K562 (cell line): Measurements from ENCODE around the gene ADAMTS14. TPM values are rescaled to one million over a fixed set of nuclear protein-coding genes. Genes with fewer than 3 reads are reported as not detected.

ENCODE experiments used
- AFF1 ChIP-seq, 2 experiments: fragments of 450-650 bp; IDR thresholded peaks; 2 replicates each; pipeline ENCODE4 v1.6.1; 2018; ENCODE audit warnings: mild to moderate bottlenecking in 2 of 2, low read depth in 1 of 2; ENCODE audit not compliant: partially characterized antibody in 2 of 2
- BDP1 ChIP-seq: IDR thresholded peaks from 3 replicates; pipeline ENCODE4 v1.6.1; 2011; ENCODE audit not compliant: insufficient read length, insufficient read depth
- DIDO1 ChIP-seq: fragments of 450-650 bp; IDR thresholded peaks from 2 replicates; pipeline ENCODE4 v1.6.1; 2016; ENCODE audit warnings: low read depth, missing biosample characterization, missing genetic modification characterization
- ETV5 ChIP-seq: sonication (generic); formaldehyde crosslinking; IDR thresholded peaks from 2 replicates; pipeline ENCODE4 v1.4.0; 2020; ENCODE audit warnings: low read depth, mild to moderate bottlenecking, missing genetic modification reagents
- EWSR1 ChIP-seq: fragments of 450-650 bp; IDR thresholded peaks from 2 replicates; pipeline ENCODE4 v1.6.1; 2018; ENCODE audit warnings: borderline replicate concordance, mild to moderate bottlenecking, low read depth, moderate library complexity; ENCODE audit not compliant: partially characterized antibody
- FOXK1 ChIP-seq: sonication (generic); formaldehyde crosslinking; IDR thresholded peaks from 2 replicates; pipeline ENCODE4 v1.8.0; 2022; ENCODE audit warnings: missing genetic modification reagents, mild to moderate bottlenecking, borderline replicate concordance
- MEF2D ChIP-seq: conservative IDR thresholded peaks from 2 replicates; pipeline ENCODE4 v1.6.1; 2016; ENCODE audit warnings: low read depth, missing genetic modification characterization, missing compliant biosample characterization
- NFE2 ChIP-seq: IDR thresholded peaks from 2 replicates; pipeline ENCODE4 v1.6.1; 2014; ENCODE audit warnings: antibody characterized with exemption, low read depth
- POLR2H ChIP-seq: IDR thresholded peaks from 2 replicates; pipeline ENCODE4 v1.6.1; 2016; ENCODE audit warnings: missing genetic modification characterization, low read depth, mild to moderate bottlenecking, control low read depth, missing compliant biosample characterization, moderate library complexity
- RAD51 ChIP-seq: fragments of 450-650 bp; IDR thresholded peaks from 2 replicates; pipeline ENCODE4 v1.7.1; 2016; ENCODE audit warnings: low read depth, mild to moderate bottlenecking, borderline replicate concordance
- RFX7 ChIP-seq: fragments of 250-450 bp; sonication (Bioruptor Pico); IDR thresholded peaks from 2 replicates; pipeline ENCODE4 v1.5.1; 2021; ENCODE audit warnings: mild to moderate bottlenecking
- SIRT6 ChIP-seq: IDR thresholded peaks from one replicate; pipeline ENCODE4 v1.6.1; 2012; ENCODE audit warnings: low read depth, mild to moderate bottlenecking, control low read depth, inconsistent platforms, low read length, moderate library complexity
- SMARCA5 ChIP-seq: fragments of 450-650 bp; IDR thresholded peaks from 2 replicates; pipeline ENCODE4 v1.6.1; 2016
- TCFL5 ChIP-seq: fragments of 250-450 bp; sonication (Bioruptor Pico); conservative IDR thresholded peaks from 2 replicates; pipeline ENCODE4 v1.6.1; 2021; ENCODE audit warnings: mild to moderate bottlenecking, moderate library complexity, matching md5 sums
- U2AF2 ChIP-seq: fragments of 200-400 bp; formaldehyde crosslinking; optimal IDR thresholded peaks from 2 replicates; pipeline ENCODE3; 2017; ENCODE audit warnings: low read depth, mild to moderate bottlenecking, low read length
- XRCC4 ChIP-seq: IDR thresholded peaks from one replicate; pipeline ENCODE4 v1.6.1; 2011; ENCODE audit not compliant: insufficient read depth, insufficient read length; ENCODE audit errors: extremely low read depth
- ZNF444 ChIP-seq: fragments of 250-450 bp; sonication (Bioruptor Pico); IDR thresholded peaks from 2 replicates; pipeline ENCODE4 v1.4.0; 2020; ENCODE audit warnings: mild to moderate bottlenecking, moderate library complexity
- ZNF507 ChIP-seq: conservative IDR thresholded peaks from 2 replicates; pipeline ENCODE4 v1.6.1; 2017; ENCODE audit warnings: missing genetic modification characterization, missing compliant biosample characterization
- polyA plus RNA-seq, 8 experiments: library from polyadenylated mRNA; depleted of rRNA in 4 of 8; stranded (reverse) in 5 of 8; unstranded in 3 of 8; fragments of >200 nt; fragmentation: Nextera tagmentation in 2 of 8; fragmentation: Illumina TruSeq in 1 of 8; extraction: Ambion mirVana in 2 of 8; extraction: Trizol in 1 of 8; gene quantifications; 2 replicates each; pipeline versions ENCODE4 v1.2.1 to v1.2.3, GENCODE V29; 2011 to 2014; ENCODE audit warnings: inconsistent platforms in 1 of 8, missing spikeins in 1 of 8
- total RNA-seq, 7 experiments: library from RNA; depleted of rRNA in 6 of 7; stranded (reverse); fragments of >200 nt in 6 of 7; fragmentation: Illumina TruSeq in 2 of 7; extraction: Trizol in 2 of 7; gene quantifications; 2 replicates each; pipeline versions ENCODE4 v1.2.1 to v1.2.3, GENCODE V29; 2011 to 2021; ENCODE audit warnings: low replicate concordance in 1 of 7
- TF ChIP-seq, protein P1 (sequence below): sonication (generic); formaldehyde crosslinking; IDR thresholded peaks from 2 replicates; pipeline ENCODE4 v1.9.0; 2022; ENCODE audit warnings: mild to moderate bottlenecking, missing genetic modification reagents
- TF ChIP-seq, protein P2 (sequence below): fragments of 250-450 bp; sonication (Bioruptor Pico); IDR thresholded peaks from 2 replicates; pipeline ENCODE4 v1.4.0; 2020; ENCODE audit warnings: mild to moderate bottlenecking
- TF ChIP-seq, protein P3 (sequence below): fragments of 450-650 bp; IDR thresholded peaks from one replicate; pipeline ENCODE4 v1.6.1; 2018; ENCODE audit warnings: mild to moderate bottlenecking, moderate library complexity; ENCODE audit not compliant: partially characterized antibody

Gene ADAMTS14
- total and polyA plus RNA-seq, 9 of the 15 experiments (the other 6 are each of a cell fraction or from before 2014, with no cell fraction given): 0.04 to 37.4 (median 15.9) TPM

DNA sequence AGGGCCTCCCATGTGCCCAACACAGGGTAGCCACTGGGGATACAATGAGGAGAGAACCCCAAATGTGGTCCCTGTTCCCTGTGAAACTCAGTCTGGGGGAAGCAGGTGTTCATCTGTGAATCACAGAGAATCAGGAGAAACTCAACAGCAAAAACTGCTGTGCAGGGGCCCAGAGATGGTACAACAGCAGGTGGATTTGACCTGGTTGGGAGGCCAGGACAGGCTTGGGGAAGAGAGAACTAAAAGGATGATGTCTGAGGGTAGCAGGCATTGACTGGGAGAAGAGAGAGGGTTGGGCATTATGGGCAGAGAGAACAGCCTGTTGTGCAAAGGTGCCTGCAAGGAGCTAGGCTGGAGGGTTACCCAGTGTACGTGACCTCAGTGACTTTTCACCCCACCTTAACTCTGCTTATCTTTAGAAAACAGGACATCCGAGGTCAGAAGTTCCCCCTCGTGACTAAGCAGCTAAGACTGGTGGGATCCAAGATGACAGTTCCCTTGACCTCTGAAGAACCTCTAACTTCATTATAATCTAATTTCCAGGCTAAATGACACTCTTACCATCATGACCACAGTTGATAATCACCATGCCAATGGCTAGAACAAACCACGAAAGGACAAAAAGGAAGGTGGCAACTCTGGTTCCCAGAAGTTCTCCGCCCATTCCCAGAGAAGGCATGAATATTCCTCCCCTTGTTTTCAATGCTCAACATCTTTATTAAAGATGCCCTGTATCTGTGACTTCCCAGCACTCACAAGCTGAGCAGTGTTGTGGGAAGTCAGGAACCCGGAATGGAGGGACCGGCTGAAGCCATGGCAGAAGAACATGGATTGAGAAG, 5.1 kb upstream of the ADAMTS14 start (continued):
- TF ChIP-seq POLR2H: peak; percentile 97
- TF ChIP-seq ETV5 (CRISPR knock-in tag): peak; percentile 97
- peak; percentile 58; the same call in 1 of the 2 replicates for TF ChIP-seq DIDO1 (tag)
- peak; percentile 96 for TF ChIP-seq NFE2
- TF ChIP-seq AFF1 (IDR thresholded peaks at IDR 0.05; ENCODE audit: low read depth in 1 of 2, partially characterized antibody in 2 of 2): peak; percentile 81 to 93
- TF ChIP-seq, protein P1, sequence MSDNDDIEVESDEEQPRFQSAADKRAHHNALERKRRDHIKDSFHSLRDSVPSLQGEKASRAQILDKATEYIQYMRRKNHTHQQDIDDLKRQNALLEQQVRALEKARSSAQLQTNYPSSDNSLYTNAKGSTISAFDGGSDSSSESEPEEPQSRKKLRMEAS (CRISPR knock-in tag): peak; percentile 73
- TF ChIP-seq U2AF2: no peak
- no peak for TF ChIP-seq SIRT6
- no peak for TF ChIP-seq BDP1
- TF ChIP-seq, protein P2, sequence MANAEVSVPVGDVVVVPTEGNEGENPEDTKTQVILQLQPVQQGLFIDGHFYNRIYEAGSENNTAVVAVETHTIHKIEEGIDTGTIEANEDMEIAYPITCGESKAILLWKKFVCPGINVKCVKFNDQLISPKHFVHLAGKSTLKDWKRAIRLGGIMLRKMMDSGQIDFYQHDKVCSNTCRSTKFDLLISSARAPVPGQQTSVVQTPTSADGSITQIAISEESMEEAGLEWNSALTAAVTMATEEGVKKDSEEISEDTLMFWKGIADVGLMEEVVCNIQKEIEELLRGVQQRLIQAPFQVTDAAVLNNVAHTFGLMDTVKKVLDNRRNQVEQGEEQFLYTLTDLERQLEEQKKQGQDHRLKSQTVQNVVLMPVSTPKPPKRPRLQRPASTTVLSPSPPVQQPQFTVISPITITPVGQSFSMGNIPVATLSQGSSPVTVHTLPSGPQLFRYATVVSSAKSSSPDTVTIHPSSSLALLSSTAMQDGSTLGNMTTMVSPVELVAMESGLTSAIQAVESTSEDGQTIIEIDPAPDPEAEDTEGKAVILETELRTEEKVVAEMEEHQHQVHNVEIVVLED: no peak
- TF ChIP-seq EWSR1: no peak
- no peak for TF ChIP-seq RFX7
- TF ChIP-seq, protein P3, sequence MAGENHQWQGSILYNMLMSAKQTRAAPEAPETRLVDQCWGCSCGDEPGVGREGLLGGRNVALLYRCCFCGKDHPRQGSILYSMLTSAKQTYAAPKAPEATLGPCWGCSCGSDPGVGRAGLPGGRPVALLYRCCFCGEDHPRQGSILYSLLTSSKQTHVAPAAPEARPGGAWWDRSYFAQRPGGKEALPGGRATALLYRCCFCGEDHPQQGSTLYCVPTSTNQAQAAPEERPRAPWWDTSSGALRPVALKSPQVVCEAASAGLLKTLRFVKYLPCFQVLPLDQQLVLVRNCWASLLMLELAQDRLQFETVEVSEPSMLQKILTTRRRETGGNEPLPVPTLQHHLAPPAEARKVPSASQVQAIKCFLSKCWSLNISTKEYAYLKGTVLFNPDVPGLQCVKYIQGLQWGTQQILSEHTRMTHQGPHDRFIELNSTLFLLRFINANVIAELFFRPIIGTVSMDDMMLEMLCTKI: no peak
- TF ChIP-seq MEF2D (tag): peak; percentile 91; the same call in 1 of the 2 replicates
- TF ChIP-seq XRCC4: no peak
- no peak for TF ChIP-seq ZNF507 (tag)
- TF ChIP-seq SMARCA5: peak; percentile 88
- TF ChIP-seq TCFL5 (CRISPR knock-in tag): no peak
- peak; percentile 56; the same call in 1 of the 2 replicates for TF ChIP-seq FOXK1 (CRISPR knock-in tag)
- TF ChIP-seq RAD51: peak; percentile 81
- TF ChIP-seq ZNF444 (CRISPR knock-in tag): no peak
